Endothelial cell of umbilical vein (primary cell): ENCODE data around the gene KIF18A. TPM values are rescaled to one million over a fixed set of nuclear protein-coding genes. Genes with fewer than 3 reads are reported as not detected.
"Not testable (repeated sequence)": the region's sequence is repeated elsewhere in the genome, so short reads cannot be mapped to it uniquely, and the experiment has no call there.

ENCODE experiments used
- BruUV-seq: library from RNA; stranded (reverse); fragments of 400-500 nt; replicated peaks from 2 replicates; lab custom pipeline; 2021; lab: Mats Ljungman, UMichigan
- CTCF ChIA-PET: fragments of 300-600, 350-600 bp; sonication (Branson Sonifier 250); formaldehyde crosslinking; loops from one replicate; lab custom pipeline; 2021; ENCODE audit warnings: antibody characterized with exemption, inconsistent platforms; lab: Charles Lee
- POLR2A ChIA-PET: fragments of 300-600, 350-600 bp; sonication (Branson Sonifier 250); formaldehyde crosslinking; loops from one replicate; lab custom pipeline; 2021; ENCODE audit warnings: antibody characterized with exemption, inconsistent platforms; lab: Charles Lee
- DNase-seq: peaks from one replicate; pipeline ENCODE4 v3.0.0-alpha.2; 2011; ENCODE audit warnings: low read depth, low spot score
- FAIRE-seq: peaks from 2 replicates; lab custom pipeline; 2011; peaks lifted over from hg19 to GRCh38; lab: Jason Lieb, UNC
- H2AFZ ChIP-seq: 2 replicates; pipeline ENCODE4 v1.6.0; 2012; ENCODE audit warnings: low read depth, low read length, control low read depth, inconsistent platforms
- H3K27ac ChIP-seq: 2 replicates; pipeline ENCODE4 v1.5.1; 2011; ENCODE audit warnings: low read depth, mild to moderate bottlenecking, control low read depth, low read length, moderate library complexity; ENCODE audit not compliant: insufficient read depth
- H3K27me3 ChIP-seq, 2 experiments: 2 replicates each; pipeline versions ENCODE4 v1.6.0 to v1.6.1; 2011; ENCODE audit warnings: low read length in 2 of 2, mixed read lengths in 1 of 2; ENCODE audit not compliant: control insufficient read depth in 2 of 2, insufficient read depth in 2 of 2
- H3K36me3 ChIP-seq, 2 experiments: 2 replicates in 1 of 2; 3 replicates in 1 of 2; pipeline ENCODE4 v1.5.1; 2011; ENCODE audit warnings: low read length in 2 of 2, mild to moderate bottlenecking in 1 of 2, moderate library complexity in 1 of 2; ENCODE audit not compliant: control insufficient read depth in 2 of 2, insufficient read depth in 2 of 2; ENCODE audit errors: extremely low read depth in 1 of 2
- H3K4me1 ChIP-seq: 3 replicates; pipeline ENCODE4 v1.5.1; 2011; ENCODE audit warnings: mild to moderate bottlenecking, low read length; ENCODE audit not compliant: control insufficient read depth, insufficient read depth; ENCODE audit errors: extremely low read depth
- H3K4me2 ChIP-seq: 2 replicates; pipeline ENCODE4 v1.6.1; 2011; ENCODE audit warnings: low read length, control low read depth, mixed read lengths; ENCODE audit not compliant: insufficient read depth
- H3K4me3 ChIP-seq, 3 experiments: fragments of 200-600 bp in 1 of 3; sonication (generic), shearing (Covaris generic) in 1 of 3; replicated peaks in 1 of 3; 2 replicates each; pipeline ENCODE4 v1.5.1; 2011 to 2016; ENCODE audit warnings: control low read depth in 3 of 3, low read length in 3 of 3, mild to moderate bottlenecking in 2 of 3, inconsistent platforms in 1 of 3, low read depth in 1 of 3, moderate library complexity in 1 of 3; ENCODE audit not compliant: insufficient read depth in 1 of 3
- H3K79me2 ChIP-seq: 2 replicates; pipeline ENCODE4 v1.6.0; 2012; ENCODE audit warnings: low read length, inconsistent platforms; ENCODE audit not compliant: control insufficient read depth, insufficient read depth
- H3K9ac ChIP-seq: replicated peaks from 2 replicates; pipeline ENCODE3; 2011; ENCODE audit warnings: low read length, control low read depth; ENCODE audit not compliant: insufficient read depth; ENCODE audit errors: extremely low read depth
- H3K9me1 ChIP-seq: replicated peaks from 3 replicates; pipeline ENCODE4 v1.6.0; 2011; ENCODE audit warnings: mild to moderate bottlenecking, low read length; ENCODE audit not compliant: control insufficient read depth, insufficient read depth; ENCODE audit errors: extremely low read depth
- H3K9me3 ChIP-seq: replicated peaks from 2 replicates; pipeline ENCODE4 v1.5.1; 2012; ENCODE audit warnings: low read length, inconsistent platforms; ENCODE audit not compliant: control insufficient read depth, insufficient read depth
- H4K20me1 ChIP-seq: replicated peaks from 2 replicates; pipeline ENCODE3; 2011; ENCODE audit warnings: mild to moderate bottlenecking, low read length; ENCODE audit not compliant: control insufficient read depth, insufficient read depth; ENCODE audit errors: extremely low read depth
- CTCF ChIP-seq, 2 donors: IDR thresholded peaks; 1 replicate in 1 of 2; 2 replicates in 1 of 2; pipeline ENCODE4 v1.5.1; 2011; ENCODE audit warnings: low read length in 2 of 2, mild to moderate bottlenecking in 2 of 2, moderate library complexity in 2 of 2, control low read depth in 1 of 2, inconsistent platforms in 1 of 2, low read depth in 1 of 2; ENCODE audit not compliant: insufficient read depth in 1 of 2; ENCODE audit errors: extremely low read depth in 1 of 2
- EZH2 ChIP-seq: IDR thresholded peaks from 2 replicates; pipeline ENCODE4 v1.6.1; 2012; ENCODE audit warnings: borderline replicate concordance, low read depth, mild to moderate bottlenecking, moderate library complexity, low read length, inconsistent platforms; ENCODE audit not compliant: severe bottlenecking
- FOS ChIP-seq: IDR thresholded peaks from 2 replicates; pipeline ENCODE4 v1.6.1; 2011; ENCODE audit warnings: mild to moderate bottlenecking, low read length, moderate library complexity, borderline replicate concordance; ENCODE audit not compliant: insufficient read depth
- GATA2 ChIP-seq: IDR thresholded peaks from 2 replicates; pipeline ENCODE4 v1.7.0; 2011; ENCODE audit warnings: low read depth, mild to moderate bottlenecking, moderate library complexity, mixed read lengths, low read length; ENCODE audit not compliant: insufficient read length, insufficient read depth
- JUN ChIP-seq: IDR thresholded peaks from 2 replicates; pipeline ENCODE4 v1.6.1; 2011; ENCODE audit warnings: borderline replicate concordance, low read depth; ENCODE audit not compliant: insufficient read length, insufficient read depth
- MAX ChIP-seq: IDR thresholded peaks from 2 replicates; pipeline ENCODE4 v1.6.1; 2011; ENCODE audit not compliant: insufficient read depth, insufficient read length
- POLR2A ChIP-seq: IDR thresholded peaks from 2 replicates; pipeline ENCODE4 v1.6.1; 2012; ENCODE audit warnings: low read depth, mild to moderate bottlenecking, control low read depth, low read length
- POLR2AphosphoS5 ChIP-seq: IDR thresholded peaks from 2 replicates; pipeline ENCODE4 v1.6.1; 2012; ENCODE audit warnings: low read depth, mild to moderate bottlenecking, control low read depth, low read length, moderate library complexity; ENCODE audit not compliant: insufficient read depth
- dilution Hi-C: fragments of 300-500 bp; cut with MboI; formaldehyde crosslinking; loops from one replicate; pipeline ENCODE4 v1.15.0; 2019; ENCODE audit warnings: low sequenced_read_pairs; ENCODE audit not compliant: extremely low pct_ligation_motif_present
- intact Hi-C: fragments of 100-400 bp; cut with micrococcal nuclease; formaldehyde crosslinking; loops from one replicate; pipeline ENCODE4 v1.10.0; 2022
- polyA plus RNA-seq, 4 experiments: library from polyadenylated mRNA; depleted of rRNA in 3 of 4; stranded (reverse) in 3 of 4; unstranded in 1 of 4; fragments of >200 nt; gene quantifications; 2 replicates each; pipeline versions ENCODE4 v1.2.1 to v1.2.3, GENCODE V29; 2011 to 2012; ENCODE audit warnings: missing spikeins in 1 of 4
- total RNA-seq: library from RNA; stranded (reverse); gene quantifications from 2 replicates; pipeline ENCODE4 v1.2.3, GENCODE V29; 2021

Gene KIF18A
- total and polyA plus RNA-seq, 2 donors (not counting 3 experiments of a cell fraction or from before 2014, with no cell fraction given), result 2.5 to 18.5 TPM

GRCh38 chr11:28104425-28104824, 3.5 kb downstream of the KIF18A start:
- dilution Hi-C loops (no loop called here), intact Hi-C loops (no loop called here)
- ChIA-PET POLR2A (no interaction called here), CTCF (interaction anchor here (1.1 to 1.2 kb wide), 2 partner anchors 14 to 425 kb away, joined by 3 to 5 read pairs; no protein-coding TSS in a partner anchor)
- Histone ChIP-seq H3K27ac (no peak overlapping the region), H4K20me1 (no peaks in the 10 kb centered on the region), H3K9ac (no peak overlapping the region), H2AFZ (no peak overlapping the region), H3K9me3 (no peaks in the 10 kb centered on the region), H3K36me3 (no peaks in the 10 kb centered on the region), H3K9me1 (no peaks in the 10 kb centered on the region), H3K27me3 (no peaks in the 10 kb centered on the region), H3K79me2 (peaks cover 83% of the 10 kb centered on the region), H3K4me1 (peaks cover 23% of the 10 kb centered on the region), H3K4me3 (no peak overlapping the region), H3K4me2 (no peak overlapping the region)
- no TSS peak for BruUV-seq
- TF ChIP-seq POLR2A (no peak), MAX (no peak), EZH2 (no peak), JUN (no peak), CTCF (IDR thresholded peaks at IDR 0.05; ENCODE audit: extremely low read depth in 1 of 2, insufficient read depth in 1 of 2, low read depth in 1 of 2, low read length in 2 of 2) (no peak), FOS (no peak), GATA2 (no peak), POLR2AphosphoS5 (no peak)
- FAIRE-seq, result no peak
- DNase-seq, result no peak

GRCh38 chr11:28102300-28102699, 5.7 kb downstream of the KIF18A start:
- H3K4me1 ChIP-seq, result peaks cover 13% of the 10 kb centered on the region
- H3K9ac ChIP-seq, H3K4me2 ChIP-seq, H3K4me3 ChIP-seq, dilution Hi-C loops, BruUV-seq, H3K36me3 ChIP-seq, H2AFZ ChIP-seq, intact Hi-C loops, H3K9me1 ChIP-seq, DNase-seq, POLR2A ChIA-PET, H4K20me1 ChIP-seq, CTCF ChIA-PET, H3K27ac ChIP-seq, H3K9me3 ChIP-seq, FAIRE-seq, H3K27me3 ChIP-seq: not testable (repeated sequence)
- peaks cover 95% of the 10 kb centered on the region for H3K79me2 ChIP-seq
